Motor neuron (in vitro differentiated cells): ENCODE measurements around the gene RNASEH1. TPM values are rescaled to one million over a fixed set of nuclear protein-coding genes. Genes with fewer than 3 reads are reported as not detected.

ENCODE experiments used
- ATAC-seq, 8 experiments: fragments of 200-7000 bp; cut with Tn5 transposase; replicated peaks in 6 of 8; 2 replicates each; pipeline ENCODE4 v1.8.0; 2021; ENCODE audit warnings: mild to moderate bottlenecking in 8 of 8, moderate library complexity in 8 of 8
- H3K27ac ChIP-seq, 2 donors: fragments of 250-450 bp; sonication (Bioruptor Pico); 2 replicates each; pipeline ENCODE4 v1.9.0; 2021; ENCODE audit warnings: antibody characterized with exemption in 2 of 2, mild to moderate bottlenecking in 2 of 2, moderate library complexity in 1 of 2
- H3K4me1 ChIP-seq, 2 donors: fragments of 250-450 bp; sonication (Bioruptor Pico); replicated peaks in 1 of 2; 2 replicates each; pipeline ENCODE4 v1.6.1; 2021; ENCODE audit warnings: antibody characterized with exemption in 2 of 2, mild to moderate bottlenecking in 2 of 2, moderate library complexity in 1 of 2
- H3K4me3 ChIP-seq, 5 donors: fragments of 250-450 bp; sonication (Bioruptor Pico); 2 replicates each; pipeline ENCODE4 v1.9.0; 2021; ENCODE audit warnings: antibody characterized with exemption in 5 of 5, mild to moderate bottlenecking in 5 of 5, moderate library complexity in 4 of 5
- WGBS, 10 experiments: fragments of 450-650 bp; shearing (Covaris generic); methylation state at CpG; one replicate each; pipeline ENCODE4 v1.0.0; 2022; 5-methylcytosine and 5-hydroxymethylcytosine counted together
- in situ Hi-C, 9 experiments: fragments of 400-800 bp; cut with MboI; loops; one replicate each; pipeline ENCODE4 v1.15.0; 2021; ENCODE audit warnings: low sequenced_read_pairs in 9 of 9, low pct_unique_long_range_greater_than_20kb in 2 of 9; ENCODE audit not compliant: unreplicated experiment in 9 of 9
- total RNA-seq, 8 experiments: library from RNA; unstranded; fragments of 300-600 nt; gene quantifications; 2 replicates each; pipeline versions ENCODE4 v1.2.3 to v1.2.4, GENCODE V29; 2022

Gene RNASEH1
- total RNA-seq, 8 experiments from 2014 or later: 16.0 to 47.2 (median 24.6) TPM

GRCh38 chr2:3598912-3599854 is 41.0 kb upstream of the RNASEH1 start:
- 55 to 95% (median 87%) methylated on average over 1 to 17 of the region's 22 CpGs; no CpG with 5 or more reads in 1 of the 10 experiments for whole genome bisulfite sequencing, 10 experiments
- H3K4me3 ChIP-seq: no peak overlapping the region
- in situ Hi-C loops: no loop called here
- no peaks in the 10 kb centered on the region for H3K4me1 ChIP-seq
- ATAC-seq: no peak
- no peak overlapping the region for H3K27ac ChIP-seq

DNA sequence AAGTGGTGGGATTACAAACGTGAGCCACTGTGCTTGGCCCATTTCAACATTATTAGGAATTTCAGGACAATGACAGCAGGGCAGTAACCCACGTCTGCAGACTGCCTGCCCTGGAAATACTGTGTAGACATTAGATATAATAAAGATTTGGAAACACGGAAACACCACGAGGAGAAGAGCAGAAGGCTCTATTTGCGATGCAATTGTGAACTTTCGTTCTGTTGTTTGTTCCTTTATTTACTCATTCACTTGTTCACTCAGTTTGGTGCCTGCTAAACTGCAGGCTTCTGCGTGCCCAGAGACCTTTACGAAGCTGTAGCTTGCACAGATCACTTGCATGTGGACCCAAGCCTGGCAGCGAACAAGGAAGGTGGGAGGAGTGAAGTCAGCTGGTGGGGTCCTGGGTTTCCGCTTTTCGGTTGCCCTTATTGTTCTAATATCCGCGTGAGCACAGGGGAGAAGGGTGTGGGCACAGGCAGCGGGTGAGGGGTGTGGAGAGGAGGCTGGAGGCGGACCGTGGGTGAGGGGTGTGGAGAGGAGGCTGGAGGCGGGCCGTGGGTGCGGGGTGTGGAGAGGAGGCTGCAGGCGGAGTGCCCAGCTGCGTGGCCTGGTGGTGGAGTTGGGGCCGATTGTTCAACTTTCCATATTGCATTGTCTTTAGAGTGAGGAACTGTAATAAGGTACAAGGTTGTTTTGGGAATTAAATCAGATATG is 40.2 kb upstream of the RNASEH1 start:
- Histone ChIP-seq H3K4me3 (no peak overlapping the region), H3K27ac (no peak overlapping the region), H3K4me1 (no peaks in the 10 kb centered on the region)
- no peak for ATAC-seq
- 50 to 96% (median 77%) methylated on average over 2 to 7 of the region's 22 CpGs; no CpG with 5 or more reads in 1 of the 10 experiments for WGBS, 10 experiments
- in situ Hi-C loops: no loop called here

DNA sequence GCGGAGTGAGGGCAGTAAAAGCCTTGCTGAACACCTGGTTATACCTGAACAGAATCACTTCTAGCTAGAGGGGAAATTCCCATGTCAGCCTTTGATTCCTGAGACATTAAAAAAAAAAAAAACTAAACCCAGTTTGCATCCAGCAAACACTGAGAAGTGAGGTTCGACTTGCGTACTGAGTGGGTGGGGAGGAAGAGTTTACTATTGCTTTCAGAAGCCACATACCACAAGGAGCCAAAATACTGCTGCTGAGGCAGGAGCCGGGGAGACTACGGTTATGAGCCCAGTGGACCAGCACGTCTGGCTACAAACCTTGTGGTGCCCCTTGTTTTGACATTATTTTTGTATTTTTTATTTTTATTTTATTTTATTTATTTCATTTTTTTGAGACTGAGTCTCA is 39.4 kb upstream of the RNASEH1 start:
- H3K4me1 ChIP-seq: no peaks in the 10 kb centered on the region
- in situ Hi-C loops: no loop called here
- no peak for ATAC-seq
- no peak overlapping the region for H3K27ac ChIP-seq
- H3K4me3 ChIP-seq: no peak overlapping the region
- WGBS, 10 experiments: 52 to 100% (median 88%) methylated on average over 2 to 6 of the region's 6 CpGs; no CpG with 5 or more reads in 4 of the 10 experiments

DNA sequence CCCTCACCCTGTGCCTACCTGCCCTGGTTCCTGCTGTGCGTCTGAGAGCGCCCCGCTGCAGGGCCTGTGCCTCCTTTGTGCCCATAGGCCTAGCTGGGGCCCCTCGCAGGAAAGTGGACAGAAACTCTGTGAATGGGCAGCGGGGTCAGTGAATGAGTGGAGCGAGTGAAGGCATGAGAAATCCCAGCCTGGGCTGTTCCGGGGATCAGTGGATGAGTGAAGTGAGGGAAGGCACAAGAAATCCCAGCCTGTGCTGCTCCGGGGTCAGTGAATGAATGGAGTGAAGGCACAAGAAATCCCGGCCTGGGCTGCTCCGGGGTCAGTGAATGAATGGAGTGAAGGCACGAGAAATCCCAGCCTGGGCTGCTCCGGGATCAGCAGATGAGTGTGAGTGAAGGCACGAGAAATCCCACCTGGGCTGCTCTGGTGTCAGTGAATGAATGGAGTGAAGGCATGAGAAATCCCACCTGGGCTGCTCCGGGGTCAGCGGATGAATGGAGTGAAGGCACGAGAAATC is 38.8 kb upstream of the RNASEH1 start:
- WGBS, 10 experiments: 63 to 100% (median 88%) methylated on average over 3 to 9 of the region's 16 CpGs; no CpG with 5 or more reads in 3 of the 10 experiments
- Histone ChIP-seq H3K4me1 (no peaks in the 10 kb centered on the region), H3K4me3 (no peak overlapping the region), H3K27ac (no peak overlapping the region)
- in situ Hi-C loops: no loop called here
- ATAC-seq: no peak

GRCh38 chr2:3595985-3596384 is 37.9 kb upstream of the RNASEH1 start:
- ATAC-seq: no peak
- 80 to 100% (median 94%) methylated on average over 1 to 6 of the region's 6 CpGs; no CpG with 5 or more reads in 2 of the 10 experiments for WGBS, 10 experiments
- in situ Hi-C loops: no loop called here
- H3K4me1 ChIP-seq: no peaks in the 10 kb centered on the region
- H3K27ac ChIP-seq: no peak overlapping the region
- H3K4me3 ChIP-seq: no peak overlapping the region

DNA sequence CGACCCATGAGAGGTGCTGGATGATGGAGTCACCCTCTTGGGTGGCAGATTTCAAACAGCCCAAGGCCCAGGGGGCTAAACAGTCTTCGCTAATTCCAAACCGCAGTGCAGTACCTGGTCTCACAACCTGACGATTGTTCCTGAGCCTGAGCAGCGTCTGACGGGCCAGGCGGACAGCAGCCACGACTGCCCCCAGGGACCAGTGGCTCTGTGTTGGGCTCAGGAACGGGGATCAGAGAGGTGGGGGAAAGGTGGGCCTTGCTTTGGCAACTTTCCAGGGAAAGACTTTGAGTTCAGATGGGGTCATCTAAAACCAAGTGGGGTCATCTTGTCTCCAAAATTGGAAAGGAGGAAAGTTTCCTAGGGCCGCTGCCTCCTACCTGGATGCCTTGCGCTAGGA is 37.3 kb upstream of the RNASEH1 start:
- no peak overlapping the region for H3K4me3 ChIP-seq
- in situ Hi-C loops: no loop called here
- H3K4me1 ChIP-seq: no peaks in the 10 kb centered on the region
- ATAC-seq: no peak
- WGBS, 10 experiments: 60 to 100% (median 85%) methylated on average over 1 to 7 of the region's 11 CpGs; no CpG with 5 or more reads in 2 of the 10 experiments
- no peak overlapping the region for H3K27ac ChIP-seq

GRCh38 chr2:3594493-3595281 is 36.6 kb upstream of the RNASEH1 start, which contains the start of gene COLEC11:
Gene COLEC11, plus strand, starts transcription at chr2:3595112. Its CDS starts 9,229 bp downstream, at chr2:3604341.
- no peak within 1 kb of the TSS for H3K4me3 ChIP-seq
- peak in 6 of 8 experiments; percentile 14 to 92 (median 63) for ATAC-seq

GRCh38 chr2:3589086-3589485 is 31.0 kb upstream of the RNASEH1 start:
- Histone ChIP-seq H3K4me3 (no peak overlapping the region), H3K4me1 (no peaks in the 10 kb centered on the region), H3K27ac (no peak overlapping the region)
- in situ Hi-C loops: no loop called here
- 70 to 96% (median 81%) methylated on average over 1 to 6 of the region's 11 CpGs; no CpG with 5 or more reads in 1 of the 10 experiments for WGBS, 10 experiments
- no peak for ATAC-seq

More at GRCh38 chr2:3594493-3595281, 36.6 kb upstream of the RNASEH1 start, which contains the start of gene COLEC11:
- H3K27ac ChIP-seq: no peak within 1 kb of the TSS
- H3K4me1 ChIP-seq: no peaks in the 10 kb centered on the region
- in situ Hi-C loops: no loop called here
- WGBS, 10 experiments: 43 to 100% (median 73%) methylated on average over 1 to 13 of the region's 40 CpGs

DNA sequence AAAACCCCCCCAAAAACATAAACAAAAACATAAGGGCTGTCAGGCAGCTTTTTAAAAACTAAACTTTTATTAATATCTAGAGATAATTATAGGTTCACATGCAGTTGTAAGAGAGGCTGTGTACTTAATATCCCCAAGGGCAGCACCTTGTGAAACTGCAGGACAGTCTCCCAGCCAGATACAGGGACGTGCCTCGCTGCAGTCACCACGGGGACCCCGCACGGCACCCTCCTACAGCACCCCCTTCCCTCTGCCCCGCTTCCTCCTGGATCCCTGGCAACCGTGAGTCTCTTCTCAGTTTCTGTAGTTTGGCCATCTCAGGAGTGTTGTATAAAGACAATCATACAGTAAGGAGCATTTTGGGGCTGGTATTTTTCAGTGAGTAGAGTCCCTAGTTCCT is 30.0 kb upstream of the RNASEH1 start:
- Histone ChIP-seq H3K4me3 (no peak overlapping the region), H3K4me1 (no peaks in the 10 kb centered on the region), H3K27ac (no peak overlapping the region)
- ATAC-seq: no peak
- WGBS, 10 experiments: 80 to 100% (median 95%) methylated on average over 1 to 5 of the region's 7 CpGs; no CpG with 5 or more reads in 4 of the 10 experiments
- in situ Hi-C loops: no loop called here

- in situ Hi-C loops: no loop called here
Observed at GRCh38 chr2:3587432-3587831, 29.3 kb upstream of the RNASEH1 start.

GRCh38 chr2:3587021-3587420 is 28.9 kb upstream of the RNASEH1 start:
- Histone ChIP-seq H3K4me3 (no peak overlapping the region), H3K27ac (no peak overlapping the region), H3K4me1 (no peaks in the 10 kb centered on the region)
- no peak for ATAC-seq
- in situ Hi-C loops: no loop called here
- 60 to 100% (median 89%) methylated on average over 1 to 2 of the region's 5 CpGs; no CpG with 5 or more reads in 4 of the 10 experiments for WGBS, 10 experiments

More at GRCh38 chr2:3587432-3587831, 29.3 kb upstream of the RNASEH1 start:
- H3K4me3 ChIP-seq: no peak overlapping the region
- 62 to 100% (median 90%) methylated on average over 1 to 6 of the region's 6 CpGs; no CpG with 5 or more reads in 1 of the 10 experiments for WGBS, 10 experiments
- H3K4me1 ChIP-seq: no peaks in the 10 kb centered on the region
- ATAC-seq: no peak
- no peak overlapping the region for H3K27ac ChIP-seq

- Histone ChIP-seq H3K27ac (no peak overlapping the region), H3K4me1 (no peaks in the 10 kb centered on the region), H3K4me3 (no peak overlapping the region)
- in situ Hi-C loops: no loop called here
- WGBS, 10 experiments: 80 to 100% (median 92%) methylated on average over 2 to 11 of the region's 16 CpGs; no CpG with 5 or more reads in 4 of the 10 experiments
- ATAC-seq: no peak
Observed at GRCh38 chr2:3586220-3586619, 28.1 kb upstream of the RNASEH1 start.
